Measurements from ENCODE around the gene PRR9.

The PRR9 gene

DNA sequence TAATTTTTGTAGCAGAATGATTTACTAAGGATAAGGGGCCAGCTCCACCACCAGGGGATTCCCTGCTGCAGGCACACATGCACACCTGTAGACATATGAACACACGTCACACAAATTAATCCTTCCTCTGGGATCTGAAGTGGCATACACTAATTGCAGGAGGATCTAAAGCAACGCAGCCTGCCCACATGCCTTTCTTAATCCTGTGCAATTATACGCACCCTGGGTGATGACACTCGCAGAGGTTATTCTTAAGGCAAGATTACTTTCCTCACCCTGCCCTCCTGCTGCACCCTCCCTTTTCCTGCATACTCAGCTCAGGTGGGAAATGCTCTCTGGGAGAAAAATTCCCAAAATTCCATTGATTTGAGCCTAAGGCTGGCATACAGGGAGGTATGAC is 34.6 kb downstream of the PRR9 start:
- TF ChIP-seq ZFX (IDR thresholded peaks at IDR 0.05; ENCODE audit: borderline replicate concordance), result no peak
- TF ChIP-seq, protein P1, sequence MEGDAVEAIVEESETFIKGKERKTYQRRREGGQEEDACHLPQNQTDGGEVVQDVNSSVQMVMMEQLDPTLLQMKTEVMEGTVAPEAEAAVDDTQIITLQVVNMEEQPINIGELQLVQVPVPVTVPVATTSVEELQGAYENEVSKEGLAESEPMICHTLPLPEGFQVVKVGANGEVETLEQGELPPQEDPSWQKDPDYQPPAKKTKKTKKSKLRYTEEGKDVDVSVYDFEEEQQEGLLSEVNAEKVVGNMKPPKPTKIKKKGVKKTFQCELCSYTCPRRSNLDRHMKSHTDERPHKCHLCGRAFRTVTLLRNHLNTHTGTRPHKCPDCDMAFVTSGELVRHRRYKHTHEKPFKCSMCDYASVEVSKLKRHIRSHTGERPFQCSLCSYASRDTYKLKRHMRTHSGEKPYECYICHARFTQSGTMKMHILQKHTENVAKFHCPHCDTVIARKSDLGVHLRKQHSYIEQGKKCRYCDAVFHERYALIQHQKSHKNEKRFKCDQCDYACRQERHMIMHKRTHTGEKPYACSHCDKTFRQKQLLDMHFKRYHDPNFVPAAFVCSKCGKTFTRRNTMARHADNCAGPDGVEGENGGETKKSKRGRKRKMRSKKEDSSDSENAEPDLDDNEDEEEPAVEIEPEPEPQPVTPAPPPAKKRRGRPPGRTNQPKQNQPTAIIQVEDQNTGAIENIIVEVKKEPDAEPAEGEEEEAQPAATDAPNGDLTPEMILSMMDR (IDR thresholded peaks at IDR 0.05), result no peak
- H3K27ac ChIP-seq, result no peak overlapping the region

DNA sequence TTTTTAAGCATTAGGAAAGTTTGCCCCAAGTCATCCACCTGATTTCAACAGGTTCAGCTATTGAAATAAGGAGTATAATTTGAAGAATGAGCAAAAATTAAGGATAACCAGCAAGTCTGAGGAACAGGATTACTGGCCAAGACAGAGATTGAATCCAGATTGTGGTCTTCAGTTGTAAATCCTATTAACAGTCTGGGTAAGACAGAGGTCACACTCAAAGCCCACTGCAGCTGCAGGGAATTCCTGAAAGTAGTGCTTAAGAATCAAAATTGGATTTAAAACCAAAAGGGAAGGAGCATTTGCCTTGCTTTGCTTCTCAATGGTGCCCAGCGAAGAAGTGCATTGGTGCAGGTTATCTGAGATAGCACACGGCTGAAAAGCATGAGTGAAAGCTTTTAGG is 35.7 kb downstream of the PRR9 start:
- TF ChIP-seq ZFX (IDR thresholded peaks at IDR 0.05; ENCODE audit: borderline replicate concordance), result no peak
- TF ChIP-seq, protein P1 (IDR thresholded peaks at IDR 0.05), result no peak
- H3K27ac ChIP-seq, result no peak overlapping the region

DNA sequence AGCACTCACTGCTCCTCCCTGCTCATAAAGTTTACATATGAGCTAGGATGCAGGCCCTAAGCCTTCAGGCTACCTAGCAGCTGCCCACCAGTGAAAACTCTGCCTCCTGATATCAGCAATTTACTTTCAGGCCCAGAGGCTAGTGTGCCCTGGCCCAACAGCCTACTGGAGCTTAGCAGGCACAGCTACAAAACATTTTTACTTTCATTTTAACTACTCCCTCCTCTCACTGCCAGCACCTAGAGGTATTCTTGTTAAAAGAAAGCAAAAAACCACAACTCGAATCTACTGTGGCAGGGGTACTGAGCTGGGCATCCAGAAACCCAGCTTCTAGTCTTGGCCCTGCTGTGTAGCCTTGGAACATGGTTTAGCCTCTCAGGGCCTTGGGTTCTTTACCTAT is 36.3 kb downstream of the PRR9 start:
- no peak overlapping the region for H3K27ac ChIP-seq
- TF ChIP-seq ZFX (IDR thresholded peaks at IDR 0.05; ENCODE audit: borderline replicate concordance), result no peak
- TF ChIP-seq, protein P1 (IDR thresholded peaks at IDR 0.05), result no peak

DNA sequence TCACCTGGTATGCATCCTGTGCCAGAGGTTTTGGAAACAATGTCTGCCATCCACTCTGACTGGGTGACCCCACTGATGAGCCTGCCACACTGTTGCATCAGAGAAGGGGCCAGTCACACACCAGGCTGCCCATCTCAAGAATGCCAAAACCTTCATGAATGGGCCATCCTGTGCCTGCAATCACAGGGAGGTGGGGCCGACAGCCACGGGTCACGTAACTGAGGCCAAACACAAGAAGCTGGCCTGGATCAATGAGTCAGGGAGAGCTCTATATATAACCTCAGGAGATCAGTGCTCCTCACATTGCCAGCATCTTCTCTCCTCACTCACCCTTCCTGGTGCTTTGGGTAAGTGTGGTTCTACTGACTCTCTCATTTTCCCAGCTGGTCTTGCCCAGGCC is 42.0 kb downstream of the PRR9 start, which contains the start of gene LORICRIN:
Gene LORICRIN (plus strand): TSS at position 301 of the 400 bp plus-strand sequence. CDS start 1,263 bp downstream, outside the sequence.
- no peak within 1 kb of the TSS for H3K27ac ChIP-seq
- no peak for TF ChIP-seq ZFX (IDR thresholded peaks at IDR 0.05; ENCODE audit: borderline replicate concordance)
- TF ChIP-seq, protein P1 (IDR thresholded peaks at IDR 0.05), result no peak

DNA sequence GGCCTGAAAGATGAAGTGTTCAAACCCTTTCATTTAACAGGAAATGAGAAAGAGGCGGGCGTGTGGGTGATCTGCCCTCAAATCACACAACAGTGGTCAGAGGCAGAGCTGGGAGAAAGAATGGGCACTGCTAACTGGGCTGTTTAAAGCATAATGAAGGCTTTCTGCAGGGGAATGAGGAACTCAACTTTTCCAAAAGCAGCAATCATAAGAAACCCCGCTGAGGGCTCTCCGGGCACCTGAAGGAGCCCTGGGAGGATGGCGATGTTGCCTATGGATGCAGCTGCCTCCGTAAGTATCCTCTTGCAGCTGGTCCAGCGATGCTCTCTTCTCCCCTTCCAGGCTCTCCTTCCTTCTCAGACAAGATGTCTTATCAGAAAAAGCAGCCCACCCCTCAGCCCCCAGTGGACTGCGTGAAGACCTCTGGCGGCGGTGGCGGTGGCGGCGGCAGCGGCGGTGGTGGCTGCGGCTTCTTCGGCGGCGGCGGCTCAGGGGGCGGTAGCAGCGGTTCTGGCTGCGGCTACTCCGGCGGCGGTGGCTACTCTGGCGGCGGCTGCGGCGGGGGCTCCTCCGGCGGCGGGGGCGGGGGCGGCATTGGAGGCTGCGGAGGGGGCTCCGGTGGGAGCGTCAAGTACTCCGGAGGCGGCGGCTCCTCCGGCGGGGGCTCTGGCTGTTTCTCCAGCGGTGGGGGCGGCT is 43.3 kb downstream of the PRR9 start:
- TF ChIP-seq ZFX (IDR thresholded peaks at IDR 0.05; ENCODE audit: borderline replicate concordance), result no peak
- TF ChIP-seq, protein P1 (IDR thresholded peaks at IDR 0.05), result no peak
- no peak overlapping the region for H3K27ac ChIP-seq

DNA sequence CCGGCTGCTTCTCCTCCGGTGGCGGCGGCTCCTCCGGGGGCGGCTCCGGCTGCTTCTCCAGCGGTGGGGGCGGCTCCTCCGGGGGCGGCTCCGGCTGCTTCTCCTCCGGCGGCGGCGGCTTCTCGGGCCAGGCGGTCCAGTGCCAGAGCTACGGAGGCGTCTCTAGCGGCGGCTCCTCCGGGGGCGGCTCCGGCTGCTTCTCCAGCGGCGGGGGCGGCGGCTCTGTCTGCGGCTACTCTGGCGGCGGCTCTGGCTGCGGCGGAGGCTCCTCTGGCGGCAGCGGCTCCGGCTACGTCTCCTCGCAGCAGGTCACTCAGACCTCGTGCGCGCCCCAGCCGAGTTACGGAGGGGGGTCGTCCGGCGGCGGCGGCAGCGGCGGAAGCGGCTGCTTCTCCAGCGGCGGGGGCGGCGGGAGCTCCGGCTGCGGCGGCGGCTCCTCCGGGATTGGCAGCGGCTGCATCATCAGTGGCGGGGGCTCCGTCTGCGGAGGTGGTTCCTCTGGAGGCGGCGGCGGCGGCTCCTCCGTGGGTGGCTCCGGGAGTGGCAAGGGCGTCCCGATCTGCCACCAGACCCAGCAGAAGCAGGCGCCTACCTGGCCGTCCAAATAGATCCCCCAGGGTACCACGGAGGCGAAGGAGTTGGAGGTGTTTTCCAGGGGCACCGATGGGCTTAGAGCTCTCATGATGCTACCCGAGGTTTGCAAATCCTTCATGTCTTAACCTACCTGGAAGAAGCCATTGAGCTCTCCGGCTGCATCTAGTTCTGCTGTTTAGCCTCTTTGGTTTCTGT is 44.1 kb downstream of the PRR9 start:
- H3K27ac ChIP-seq, result no peak overlapping the region
- TF ChIP-seq ZFX (IDR thresholded peaks at IDR 0.05; ENCODE audit: borderline replicate concordance), result no peak
- TF ChIP-seq, protein P1 (IDR thresholded peaks at IDR 0.05), result no peak

DNA sequence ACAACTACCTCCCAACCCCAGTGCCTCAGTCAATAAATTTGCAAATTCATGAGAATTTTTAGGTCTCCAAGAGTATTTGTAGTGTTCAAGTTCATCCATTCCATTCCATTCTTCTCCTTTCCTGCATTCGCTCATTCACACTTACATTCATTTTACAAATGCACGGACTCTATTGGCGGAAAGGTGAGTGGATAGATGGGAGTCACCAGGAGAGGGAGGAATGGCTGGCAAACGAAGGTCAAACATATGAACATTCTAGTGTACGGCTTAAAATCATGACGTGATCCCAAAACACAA is 44.6 kb downstream of the PRR9 start:
- TF ChIP-seq, protein P1 (IDR thresholded peaks at IDR 0.05), result no peak
- TF ChIP-seq ZFX (IDR thresholded peaks at IDR 0.05; ENCODE audit: borderline replicate concordance), result no peak
- H3K27ac ChIP-seq, result no peak overlapping the region
